IPS DF 19.7 (cell line): ENCODE results near the gene OR1J1.

Source experiments
- DNase-seq: peaks from one replicate; pipeline ENCODE4 v3.0.0-alpha.2; 2013; ENCODE audit warnings: low read depth, low spot score

The OR1J1 gene, protein sequence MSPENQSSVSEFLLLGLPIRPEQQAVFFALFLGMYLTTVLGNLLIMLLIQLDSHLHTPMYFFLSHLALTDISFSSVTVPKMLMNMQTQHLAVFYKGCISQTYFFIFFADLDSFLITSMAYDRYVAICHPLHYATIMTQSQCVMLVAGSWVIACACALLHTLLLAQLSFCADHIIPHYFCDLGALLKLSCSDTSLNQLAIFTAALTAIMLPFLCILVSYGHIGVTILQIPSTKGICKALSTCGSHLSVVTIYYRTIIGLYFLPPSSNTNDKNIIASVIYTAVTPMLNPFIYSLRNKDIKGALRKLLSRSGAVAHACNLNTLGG

DNA sequence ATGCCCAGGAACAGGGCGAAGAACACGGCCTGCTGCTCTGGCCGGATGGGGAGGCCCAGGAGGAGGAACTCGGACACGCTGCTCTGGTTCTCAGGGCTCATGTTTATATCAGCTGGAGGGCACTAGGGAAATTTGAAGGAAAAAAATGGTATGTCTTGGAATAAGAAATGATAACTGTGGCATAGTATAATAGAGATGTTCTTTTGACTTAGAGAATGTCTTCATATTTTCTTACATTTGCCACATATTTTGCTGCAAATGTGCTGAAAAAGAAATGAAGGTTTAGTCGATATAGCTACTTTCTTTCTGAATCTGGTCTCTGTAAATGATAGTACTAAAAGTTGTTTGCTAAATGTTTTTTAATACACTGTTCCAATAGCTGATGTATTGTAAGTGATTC is at the start of gene OR1J1:
TSS of gene OR1J1 (minus strand) at position 101 of the 400 bp plus-strand sequence. CDS start at position 101, 0 bp downstream.
- no peak for DNase-seq

DNA sequence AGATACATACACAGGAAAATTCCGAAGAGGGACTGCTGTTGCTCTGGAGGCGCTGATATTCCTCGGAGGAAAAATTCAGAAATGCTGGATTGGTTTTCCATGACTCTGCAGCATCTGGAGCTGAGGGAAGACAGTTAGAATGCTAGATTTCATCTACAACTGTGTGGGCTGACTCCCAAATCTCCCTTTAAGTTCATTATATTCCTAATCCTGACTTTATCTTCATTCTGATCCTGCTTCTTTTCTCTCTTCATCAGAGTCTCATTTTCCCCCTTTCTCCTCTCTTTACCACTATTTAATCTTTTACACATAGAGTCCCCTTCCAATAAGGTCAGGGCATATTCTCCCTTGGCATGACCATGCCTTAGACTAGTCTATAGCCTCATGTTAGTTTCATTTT is 49.5 kb upstream of the OR1J1 start, which contains the start of gene OR1N1:
TSS of gene OR1N1 (minus strand) at position 101 of the 400 bp plus-strand sequence. CDS start at position 101, 0 bp downstream.
- DNase-seq, result no peak

DNA sequence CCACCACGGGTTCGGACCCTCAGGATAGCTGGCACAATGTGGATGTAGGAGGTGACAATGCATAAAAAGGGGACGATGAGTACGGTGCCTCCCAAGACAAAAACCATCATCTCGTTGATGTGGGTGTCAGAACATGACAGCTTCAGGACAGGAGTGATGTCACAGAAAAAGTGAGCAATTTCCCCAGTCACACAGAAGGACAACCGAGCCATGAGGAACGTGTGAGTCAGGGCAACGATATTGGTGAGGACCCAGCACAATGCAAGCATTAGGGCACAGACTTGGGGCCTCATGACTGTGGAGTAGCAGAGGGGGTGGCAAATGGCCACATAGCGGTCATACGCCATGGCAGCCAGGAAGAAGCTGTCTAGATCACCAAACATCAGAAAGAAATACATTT is 48.9 kb upstream of the OR1J1 start:
- no peak for DNase-seq

DNA sequence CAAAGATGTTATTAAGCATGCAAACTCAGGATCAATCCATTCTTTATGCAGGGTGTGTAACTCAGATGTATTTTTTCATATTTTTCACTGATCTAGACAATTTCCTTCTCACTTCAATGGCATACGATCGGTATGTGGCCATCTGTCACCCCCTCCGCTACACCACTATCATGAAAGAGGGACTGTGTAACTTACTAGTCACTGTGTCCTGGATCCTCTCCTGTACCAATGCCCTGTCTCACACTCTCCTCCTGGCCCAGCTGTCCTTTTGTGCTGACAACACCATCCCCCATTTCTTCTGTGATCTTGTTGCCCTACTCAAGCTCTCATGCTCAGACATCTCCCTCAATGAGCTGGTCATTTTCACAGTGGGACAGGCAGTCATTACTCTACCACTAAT is 41.6 kb upstream of the OR1J1 start:
- no peak for DNase-seq

DNA sequence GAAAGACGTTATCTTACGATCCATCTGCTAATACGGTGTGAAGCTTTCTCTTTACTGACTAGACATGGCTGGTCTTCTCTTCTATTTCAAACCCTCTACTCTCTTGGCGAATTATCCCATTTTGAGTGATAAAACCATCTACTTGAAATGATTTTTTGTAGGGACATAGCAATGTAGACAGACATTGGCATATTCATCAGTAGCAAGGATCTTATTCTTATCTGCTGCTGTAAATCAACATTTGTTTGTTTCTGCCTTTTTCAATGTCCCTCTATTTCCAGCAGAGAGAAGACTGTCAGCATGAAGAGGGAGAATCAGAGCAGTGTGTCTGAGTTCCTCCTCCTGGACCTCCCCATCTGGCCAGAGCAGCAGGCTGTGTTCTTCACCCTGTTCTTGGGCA is 41.1 kb upstream of the OR1J1 start, which contains the start of gene OR1J4:
TSS of gene OR1J4 (plus strand) at position 301 of the 400 bp plus-strand sequence. CDS start at position 301, 0 bp downstream.
- no peak for DNase-seq

DNA sequence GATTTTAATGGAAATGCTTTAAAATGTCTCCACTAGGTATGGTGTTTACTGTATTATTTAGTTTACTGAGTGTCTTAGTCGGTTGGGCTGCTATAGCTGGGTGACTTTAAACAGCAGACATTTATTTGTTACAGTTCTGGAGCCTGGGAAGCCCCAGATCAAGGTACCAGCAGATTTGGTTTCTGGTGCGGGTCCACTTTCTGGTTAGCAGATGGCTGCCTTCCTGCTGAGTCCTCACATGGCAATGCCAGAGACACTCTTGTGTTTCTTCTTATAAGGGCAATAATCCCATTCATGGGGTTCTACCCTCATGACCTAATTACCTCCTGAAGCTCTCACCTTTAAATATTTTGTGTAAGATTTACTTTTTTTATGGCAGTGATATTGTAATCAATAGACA is 40.5 kb upstream of the OR1J1 start:
- no peak for DNase-seq

DNA sequence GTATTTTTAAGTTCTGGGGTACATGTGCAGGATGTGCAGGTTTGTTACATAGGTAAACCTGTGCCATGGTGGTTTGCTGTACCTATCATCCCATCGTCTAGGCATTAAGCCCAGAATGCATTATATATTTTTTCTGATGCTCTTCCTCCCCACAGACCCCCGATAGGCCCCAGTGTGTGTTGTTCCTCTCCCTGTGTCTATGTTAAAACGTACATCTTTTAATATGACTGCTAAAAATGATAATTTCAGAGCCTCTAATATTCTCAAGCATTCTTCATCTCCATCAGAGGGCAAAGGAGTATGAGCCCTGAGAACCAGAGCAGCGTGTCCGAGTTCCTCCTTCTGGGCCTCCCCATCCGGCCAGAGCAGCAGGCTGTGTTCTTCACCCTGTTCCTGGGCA is 32.8 kb upstream of the OR1J1 start, which contains the start of gene OR1J2:
TSS of gene OR1J2 (plus strand) at position 301 of the 400 bp plus-strand sequence. CDS start at position 301, 0 bp downstream.
- no peak for DNase-seq

DNA sequence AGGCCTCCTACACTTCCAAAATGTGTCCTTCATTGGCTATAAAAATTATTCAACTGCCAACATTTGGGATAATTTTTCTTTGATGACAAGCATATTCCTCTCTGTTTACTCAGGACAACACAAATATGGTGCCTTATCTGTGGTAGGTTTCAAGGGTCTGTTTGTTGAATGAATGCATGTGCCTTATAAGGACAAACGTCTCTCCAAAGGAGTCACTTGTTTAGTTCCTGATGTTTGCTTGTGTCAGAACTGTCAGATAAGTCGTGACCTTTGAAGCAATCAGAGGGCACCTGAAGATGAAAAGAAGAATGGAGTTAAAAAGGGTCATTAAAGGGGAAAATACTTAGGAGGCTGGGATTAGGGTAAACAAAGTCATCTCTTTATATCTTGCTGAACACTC is 29.2 kb upstream of the OR1J1 start:
- no peak for DNase-seq

DNA sequence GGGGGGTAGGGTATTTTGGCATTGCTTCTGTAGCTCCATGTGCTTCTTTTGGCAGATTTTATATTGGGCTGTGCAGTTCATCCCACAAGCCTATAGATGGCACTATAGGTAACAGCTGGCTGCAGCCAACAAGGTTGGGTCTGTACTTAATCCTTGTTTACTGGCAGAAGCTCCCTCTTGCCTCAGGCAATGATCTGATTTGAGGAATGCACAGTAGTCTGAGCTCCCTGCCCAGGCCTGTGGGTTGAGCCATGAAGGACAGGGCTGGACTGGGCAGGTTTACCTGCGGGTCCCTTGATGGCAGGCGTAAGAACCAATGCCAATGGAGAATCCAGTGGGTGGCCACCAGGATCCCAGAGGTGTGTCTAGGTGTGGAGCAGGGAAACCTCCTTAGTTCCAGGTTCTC is 21.2 kb upstream of the OR1J1 start:
- peak; percentile 38 for DNase-seq

DNA sequence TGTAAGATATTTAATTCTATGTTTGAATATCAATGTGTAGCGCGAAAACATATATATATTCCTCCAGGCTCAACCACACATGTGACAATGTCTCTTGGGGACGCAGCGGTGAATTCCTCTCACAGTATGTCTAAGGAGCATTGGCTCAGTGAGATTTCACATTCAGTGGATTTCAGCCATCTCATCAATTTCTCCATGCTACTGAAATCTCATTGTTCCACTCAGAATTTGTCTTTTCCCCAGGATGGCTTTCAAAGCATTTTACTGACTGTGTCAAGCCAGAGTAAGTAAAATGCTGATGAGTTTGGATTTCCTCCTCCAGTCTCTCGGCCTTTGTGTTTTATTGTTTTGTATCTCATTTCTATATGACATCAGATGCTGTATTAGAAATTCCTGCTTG is 1.3 kb upstream of the OR1J1 start:
- no peak for DNase-seq

DNA sequence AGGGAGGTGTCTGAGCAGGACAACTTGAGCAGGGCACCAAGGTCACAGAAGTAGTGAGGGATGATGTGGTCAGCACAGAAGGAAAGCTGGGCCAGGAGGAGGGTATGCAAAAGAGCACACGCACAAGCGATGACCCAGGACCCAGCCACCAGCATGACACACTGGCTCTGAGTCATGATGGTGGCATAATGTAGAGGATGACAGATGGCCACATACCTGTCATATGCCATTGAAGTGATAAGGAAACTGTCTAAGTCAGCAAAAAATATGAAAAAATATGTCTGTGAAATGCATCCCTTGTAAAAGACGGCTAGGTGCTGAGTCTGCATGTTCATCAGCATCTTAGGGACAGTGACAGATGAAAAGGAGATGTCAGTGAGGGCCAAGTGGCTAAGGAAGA is 380 bp downstream of the OR1J1 start:
- no peak for DNase-seq

DNA sequence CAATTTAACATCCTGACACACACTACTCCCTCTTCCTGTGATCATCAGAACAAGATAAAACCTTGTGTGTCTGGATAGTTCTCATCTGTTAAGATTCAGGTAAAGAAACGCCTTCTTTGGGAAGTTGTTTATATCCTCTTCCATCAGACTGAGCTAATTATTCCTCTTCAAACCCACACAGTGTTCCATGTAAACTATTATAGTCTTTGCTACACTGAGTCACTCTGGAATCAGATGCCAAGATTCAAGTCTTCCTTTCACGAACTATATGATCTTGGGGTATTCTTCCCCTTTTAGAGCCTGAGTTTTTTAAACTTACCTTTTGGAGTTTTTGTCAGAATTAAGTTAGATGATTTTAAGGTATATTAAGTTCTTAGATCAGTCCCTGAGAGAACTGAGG is 2.0 kb downstream of the OR1J1 start:
- no peak for DNase-seq

DNA sequence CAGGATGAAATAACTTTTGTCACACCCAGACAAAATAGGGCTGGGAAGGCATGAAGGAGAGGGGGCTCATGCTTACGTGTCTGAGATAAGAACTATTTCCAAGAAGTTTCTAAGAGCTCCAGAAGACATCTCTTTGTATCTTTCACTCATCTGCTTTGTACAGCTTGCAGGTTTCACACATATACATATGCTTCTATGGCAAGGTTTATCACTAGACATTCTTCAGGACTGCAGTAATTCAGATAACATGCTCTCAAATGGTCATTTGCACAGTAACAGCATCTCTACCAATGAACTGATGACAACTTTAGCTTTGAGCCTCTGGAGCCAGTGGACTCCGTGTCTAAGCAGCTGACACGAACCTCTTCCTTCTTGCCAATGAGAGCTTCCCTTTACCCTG is 3.2 kb downstream of the OR1J1 start:
- no peak for DNase-seq

DNA sequence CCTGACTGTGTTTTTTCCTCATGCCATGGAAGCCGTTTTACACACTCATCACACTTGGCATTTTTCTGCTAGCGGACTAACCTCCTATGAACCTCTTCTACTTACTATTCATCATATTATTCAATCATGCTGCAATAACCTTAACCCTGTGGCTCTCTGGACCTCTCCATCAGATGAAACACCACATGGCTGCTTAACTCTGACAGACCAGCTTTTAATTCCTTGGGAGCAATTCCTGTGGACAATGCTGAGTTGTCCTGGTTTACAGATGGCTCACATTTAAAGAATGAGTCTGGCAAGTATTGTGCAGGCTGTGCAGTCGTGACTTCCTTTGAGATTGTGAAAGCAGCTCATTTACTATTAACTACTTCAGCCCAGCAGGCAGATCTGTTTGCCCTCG is 9.0 kb downstream of the OR1J1 start:
- DNase-seq, result no peak

DNA sequence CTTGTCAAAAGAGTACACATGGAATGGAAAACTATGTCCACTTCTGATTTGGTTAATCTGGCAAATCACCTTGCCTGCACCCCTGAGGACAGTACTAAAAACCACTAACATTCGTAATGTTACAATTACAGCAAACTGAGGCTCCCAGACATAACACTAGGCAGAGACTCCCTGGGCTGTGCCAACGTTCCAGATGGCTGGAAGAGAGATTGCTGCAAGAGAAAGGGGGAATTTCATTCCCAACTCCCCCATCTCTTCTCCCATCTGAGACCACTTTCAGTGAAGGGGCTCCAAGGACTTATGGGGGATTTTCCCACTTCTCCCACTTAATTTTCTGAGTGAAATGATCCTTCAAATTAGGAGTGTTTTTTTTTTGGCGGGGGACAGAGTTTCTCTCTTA is 11.3 kb downstream of the OR1J1 start:
- DNase-seq, result no peak

DNA sequence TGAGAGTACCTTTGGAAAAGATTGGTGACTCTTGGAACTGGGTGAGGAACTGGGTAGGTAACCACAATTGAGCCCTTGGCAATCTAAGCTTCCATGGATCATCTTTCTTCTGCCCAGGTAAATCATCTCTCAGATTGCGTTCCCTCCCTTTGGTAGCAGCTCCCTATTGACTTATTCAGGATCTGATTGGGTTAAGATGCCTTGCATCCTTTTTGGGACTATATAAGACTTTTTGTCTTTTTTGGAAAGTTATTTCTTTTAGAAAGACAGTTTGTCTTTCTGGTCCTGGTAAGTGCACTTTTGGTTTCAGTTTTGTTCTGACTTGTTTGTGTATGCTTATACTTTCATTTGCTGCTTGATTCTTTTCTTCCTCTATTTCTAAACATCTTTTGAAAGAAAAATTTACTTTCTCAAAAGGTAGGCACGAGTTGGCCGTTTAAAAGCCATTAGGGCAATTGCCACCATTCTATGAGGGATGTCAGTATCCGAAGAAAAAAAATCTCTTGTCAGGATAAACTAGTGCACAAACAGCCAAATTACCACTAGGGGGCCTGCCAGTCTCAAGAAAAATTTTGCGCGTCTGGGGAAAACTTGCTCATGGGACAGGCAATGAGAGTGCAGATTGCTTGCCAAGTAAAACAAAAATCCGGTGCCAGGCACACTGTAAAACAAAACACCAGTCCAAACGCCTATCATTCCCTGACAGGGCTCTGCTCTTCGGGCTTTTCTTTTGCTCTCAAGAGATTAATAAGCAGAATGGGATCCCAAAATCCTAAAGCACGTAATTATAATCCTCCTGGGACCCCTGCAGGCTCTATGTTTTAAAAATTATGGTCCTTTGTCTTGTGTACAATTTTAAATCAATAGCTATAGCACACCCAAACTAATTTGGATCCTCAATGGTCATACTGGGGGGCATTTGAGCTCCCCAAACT is 12.8 kb downstream of the OR1J1 start:
- DNase-seq, result no peak

DNA sequence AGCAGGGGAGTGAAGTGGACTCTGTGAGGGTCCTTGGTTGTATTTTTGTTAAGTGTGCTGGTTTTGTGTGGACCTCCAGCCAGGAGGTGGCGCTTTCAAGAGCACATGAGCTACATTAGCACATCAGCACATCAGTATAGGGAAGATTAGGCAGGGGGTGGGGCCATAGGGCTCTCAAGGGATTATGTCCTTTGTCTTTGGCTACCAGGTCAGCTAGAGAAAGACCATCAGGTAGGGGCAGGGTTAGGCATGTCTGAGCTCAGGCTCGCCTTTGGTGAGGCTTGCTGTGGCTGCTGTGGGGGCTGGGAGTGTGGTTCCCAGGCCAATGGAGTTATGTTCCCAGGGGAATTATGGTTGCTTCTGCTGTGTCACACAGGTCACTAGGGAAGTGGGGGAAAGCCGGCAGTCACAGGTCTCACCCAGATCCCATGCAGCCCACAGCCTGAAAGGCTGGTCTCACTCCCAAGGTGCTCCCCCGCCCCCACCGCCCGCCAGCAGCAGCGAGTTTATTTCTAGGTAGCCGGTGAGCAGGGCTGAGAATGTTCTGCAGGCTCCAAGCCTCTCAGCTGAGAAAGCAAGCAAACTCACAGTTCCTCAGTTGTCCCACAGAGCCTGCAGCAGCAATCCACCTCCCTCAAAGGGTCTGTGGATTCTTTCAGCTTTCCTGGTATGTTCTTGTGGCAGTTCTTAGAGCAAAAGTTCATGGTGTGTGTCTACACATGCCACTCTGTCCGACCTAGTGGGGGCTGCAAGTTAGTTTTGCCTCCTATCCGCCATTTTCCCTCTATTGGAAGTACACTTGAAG is 13.7 kb downstream of the OR1J1 start:
- peak; percentile 52 for DNase-seq

DNA sequence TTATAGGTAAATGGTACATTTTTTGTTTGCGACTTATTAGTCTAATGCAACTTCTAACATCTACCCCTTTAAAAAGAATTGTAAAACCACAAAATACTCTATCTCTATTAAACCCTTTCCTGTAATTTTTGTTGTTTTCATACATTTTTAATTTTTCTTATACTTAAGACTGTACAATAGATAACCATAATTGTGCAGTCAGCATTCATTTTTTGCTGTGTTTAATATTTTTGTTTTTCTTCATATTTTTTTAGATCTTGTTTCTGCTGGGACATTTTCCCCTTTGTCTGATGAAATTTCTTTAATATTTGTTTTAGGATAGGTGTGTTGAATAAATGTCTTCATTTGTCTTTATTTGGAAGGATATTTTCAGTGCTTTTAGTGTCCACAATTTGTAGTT is 19.9 kb downstream of the OR1J1 start:
- no peak for DNase-seq

DNA sequence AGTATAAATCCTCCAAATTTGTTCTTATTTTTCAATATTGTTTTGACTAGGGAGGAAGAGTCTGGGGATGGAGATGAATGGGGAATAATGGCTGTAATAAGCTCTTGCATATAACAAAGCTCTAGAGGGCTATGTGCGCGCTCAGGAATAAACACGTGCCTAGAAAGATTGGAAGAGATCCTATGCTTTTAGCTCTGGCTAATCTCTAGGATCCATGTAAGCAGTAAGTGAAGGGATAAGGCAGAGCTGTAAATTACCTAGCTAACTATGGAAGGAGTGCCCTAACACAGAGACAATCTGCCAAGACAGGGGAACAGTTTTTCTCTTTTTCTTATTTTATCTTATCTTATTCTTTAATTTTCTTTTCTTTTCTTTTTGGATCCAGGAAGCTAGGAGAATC is 21.6 kb downstream of the OR1J1 start:
- DNase-seq, result no peak

DNA sequence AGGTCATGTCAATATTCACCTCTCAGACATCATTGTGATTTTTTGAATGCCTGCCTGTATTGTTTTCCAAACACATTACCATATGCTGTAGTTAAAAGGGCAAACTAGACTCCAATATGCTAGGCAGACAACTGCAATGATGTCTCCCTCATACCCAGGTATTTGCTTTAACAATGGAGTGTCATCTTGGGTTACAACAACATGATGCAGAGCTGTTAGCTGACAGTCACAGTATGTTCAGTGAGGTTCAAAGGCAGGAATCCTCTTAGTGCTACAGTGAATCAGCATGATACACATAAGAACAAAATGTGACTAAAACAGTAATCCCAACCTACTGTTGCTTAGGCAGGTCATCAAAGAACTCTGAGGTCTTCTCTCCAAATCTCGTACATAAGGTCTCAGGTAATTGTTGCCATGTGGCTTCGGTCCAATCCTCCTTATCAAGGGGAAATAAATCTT is 24.0 kb downstream of the OR1J1 start:
- no peak for DNase-seq

DNA sequence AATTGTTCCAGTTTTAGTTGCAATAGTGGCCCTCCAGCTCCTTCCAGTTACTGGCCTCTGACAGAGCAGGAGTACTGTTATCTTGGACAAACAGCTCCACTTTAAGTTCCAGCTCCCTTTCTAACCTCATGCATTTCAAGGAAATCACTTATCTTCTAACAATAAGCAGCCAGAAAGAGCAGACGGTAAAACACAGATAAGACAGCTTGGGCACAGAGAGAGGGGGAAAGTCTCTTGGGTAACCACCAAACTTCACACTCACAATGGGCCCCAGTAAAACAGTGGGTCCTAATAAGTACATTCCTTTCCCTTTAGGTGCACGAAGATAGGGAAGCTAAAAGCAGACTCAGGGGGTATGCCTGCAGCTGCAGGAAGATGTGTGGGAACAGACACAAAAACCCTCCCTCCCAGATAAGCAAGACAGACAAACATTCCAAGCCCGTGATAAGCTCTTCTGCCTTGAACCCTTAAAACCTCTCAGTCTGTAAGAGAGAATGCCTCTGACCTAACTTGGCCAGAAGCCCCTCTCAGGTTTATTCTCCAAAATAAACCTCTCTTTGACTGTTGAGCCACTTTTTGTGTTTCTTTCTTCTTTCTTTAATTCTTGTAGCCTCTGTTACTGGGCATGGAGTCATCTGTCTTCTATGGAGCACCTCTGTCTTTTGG is 30.8 kb downstream of the OR1J1 start:
- DNase-seq, result no peak
